WERI-Rb-1 (cell line): ENCODE results near the gene JAML.

Experiments used
- DNase-seq: peaks from one replicate; pipeline ENCODE4 v3.0.0-alpha.2; 2020
- H3K27ac ChIP-seq: fragments of 250-450 bp; sonication (Bioruptor Pico); 2 replicates; pipeline ENCODE4 v1.5.1; 2020; ENCODE audit warnings: mild to moderate bottlenecking, moderate library complexity
- H3K27me3 ChIP-seq: fragments of 250-450 bp; sonication (Bioruptor Pico); 2 replicates; pipeline ENCODE4 v1.5.1; 2021; ENCODE audit warnings: mild to moderate bottlenecking, low read depth, moderate library complexity; ENCODE audit not compliant: insufficient read depth, severe bottlenecking
- H3K36me3 ChIP-seq: fragments of 250-450 bp; sonication (Bioruptor Pico); 2 replicates; pipeline ENCODE4 v1.5.1; 2020; ENCODE audit warnings: mild to moderate bottlenecking, moderate library complexity
- H3K4me3 ChIP-seq: 2 replicates; pipeline ENCODE4 v1.5.1; 2011; ENCODE audit warnings: low read depth, mild to moderate bottlenecking, control low read depth, low read length
- H3K9me3 ChIP-seq: fragments of 250-450 bp; sonication (Bioruptor Pico); 2 replicates; pipeline ENCODE4 v1.5.1; 2021; ENCODE audit warnings: mild to moderate bottlenecking, moderate library complexity; ENCODE audit not compliant: severe bottlenecking
- CTCF ChIP-seq: IDR thresholded peaks from 2 replicates; pipeline ENCODE4 v1.5.1; 2011; ENCODE audit warnings: low read depth, mild to moderate bottlenecking, control low read depth, inconsistent platforms, low read length

Gene JAML

GRCh38 chr11:118152552-118153471 lies 72.0 kb downstream of the JAML start, which contains the start of gene SCN4B:
Gene SCN4B, minus strand, starts transcription at chr11:118152823. Its CDS starts 150 bp downstream, at chr11:118152673.
- Histone ChIP-seq H3K27ac (peak within 1 kb of the TSS; percentile 45), H3K4me3 (peak within 1 kb of the TSS; percentile 49), H3K9me3 (no peaks in the 10 kb centered on the region), H3K36me3 (no peaks in the 10 kb centered on the region), H3K27me3 (no peaks in the 10 kb centered on the region)
- TF ChIP-seq CTCF, result no peak
- DNase-seq, result peak; percentile 82

GRCh38 chr11:118152020-118152551 lies 72.7 kb downstream of the JAML start:
- TF ChIP-seq CTCF, result no peak
- Histone ChIP-seq H3K36me3 (no peaks in the 10 kb centered on the region), H3K27me3 (no peaks in the 10 kb centered on the region), H3K9me3 (no peaks in the 10 kb centered on the region), H3K27ac (no peak overlapping the region; the same call in 1 of the 2 replicates), H3K4me3 (peak overlapping the region; percentile 49)
- DNase-seq, result no peak

- TF ChIP-seq CTCF, result no peak
- DNase-seq, result no peak
- no peaks in the 10 kb centered on the region for H3K36me3 ChIP-seq
- no peak overlapping the region for H3K4me3 ChIP-seq
- peaks cover 2% of the 10 kb centered on the region for H3K9me3 ChIP-seq
- H3K27me3 ChIP-seq, result no peaks in the 10 kb centered on the region
- no peak overlapping the region for H3K27ac ChIP-seq
These were observed 73.4 kb downstream of the JAML start for GRCh38 chr11:118151431-118151830.

GRCh38 chr11:118149493-118149892 lies 75.3 kb downstream of the JAML start:
- TF ChIP-seq CTCF, result no peak
- DNase-seq, result no peak
- no peak overlapping the region for H3K27ac ChIP-seq
- H3K27me3 ChIP-seq, result no peaks in the 10 kb centered on the region
- no peak overlapping the region for H3K4me3 ChIP-seq
- H3K36me3 ChIP-seq, result no peaks in the 10 kb centered on the region
- peaks cover 3% of the 10 kb centered on the region for H3K9me3 ChIP-seq

GRCh38 chr11:118148856-118149255 lies 76.0 kb downstream of the JAML start:
- no peak for DNase-seq
- no peak for TF ChIP-seq CTCF
- H3K36me3 ChIP-seq, result no peaks in the 10 kb centered on the region
- H3K27me3 ChIP-seq, result no peaks in the 10 kb centered on the region
- no peak overlapping the region for H3K4me3 ChIP-seq
- peaks cover 3% of the 10 kb centered on the region for H3K9me3 ChIP-seq
- no peak overlapping the region for H3K27ac ChIP-seq
